K562 (cell line): ENCODE results near the gene PPAN. TPM values are rescaled to one million over a fixed set of nuclear protein-coding genes. Genes with fewer than 3 reads are reported as not detected.

Experiments used
- AFF1 ChIP-seq, 2 experiments: fragments of 450-650 bp; IDR thresholded peaks; 2 replicates each; pipeline ENCODE4 v1.6.1; 2018; ENCODE audit warnings: mild to moderate bottlenecking in 2 of 2, low read depth in 1 of 2; ENCODE audit not compliant: partially characterized antibody in 2 of 2
- CHD4 ChIP-seq: fragments of 200-600 bp; sonication (generic); IDR thresholded peaks from 3 replicates; pipeline ENCODE4 v1.6.1; 2012; ENCODE audit warnings: low read depth, mild to moderate bottlenecking, mixed read lengths, low read length, inconsistent platforms; ENCODE audit not compliant: insufficient read depth, insufficient replicate concordance, poor library complexity, severe bottlenecking
- FOXK2 ChIP-seq, 2 experiments: fragments of 450-650 bp; IDR thresholded peaks in 1 of 2; conservative IDR thresholded peaks in 1 of 2; 2 replicates each; pipeline ENCODE4 v1.6.1; 2016; ENCODE audit warnings: low read depth in 2 of 2, mild to moderate bottlenecking in 1 of 2
- FOXM1 ChIP-seq, 2 experiments: fragments of 450-650 bp in 1 of 2; sonication (generic) in 1 of 2; formaldehyde crosslinking in 1 of 2; IDR thresholded peaks; 2 replicates each; pipeline versions ENCODE4 v1.6.1 to v1.9.0; 2017 to 2022; ENCODE audit warnings: low read depth in 2 of 2, mild to moderate bottlenecking in 2 of 2, missing genetic modification reagents in 1 of 2, moderate library complexity in 1 of 2
- GTF2E2 ChIP-seq: fragments of 200-800 bp; sonication (Bioruptor generic); IDR thresholded peaks from 2 replicates; pipeline ENCODE4 v1.6.1; 2016; ENCODE audit warnings: missing genetic modification characterization, missing compliant biosample characterization
- HDAC3 ChIP-seq: fragments of 450-650 bp; IDR thresholded peaks from 2 replicates; pipeline ENCODE4 v1.6.1; 2018; ENCODE audit warnings: borderline replicate concordance, mild to moderate bottlenecking, moderate library complexity; ENCODE audit not compliant: partially characterized antibody
- NBN ChIP-seq: fragments of 450-650 bp; IDR thresholded peaks from 2 replicates; pipeline ENCODE4 v1.6.1; 2016; ENCODE audit warnings: low read depth, mild to moderate bottlenecking
- RCOR1 ChIP-seq, 2 experiments: IDR thresholded peaks; 2 replicates each; pipeline ENCODE4 v1.6.1; 2012; ENCODE audit warnings: low read depth in 2 of 2, low read length in 2 of 2, borderline replicate concordance in 1 of 2, improper control_type of control experiment in 1 of 2
- RREB1 ChIP-seq: fragments of 250-450 bp; sonication (Bioruptor Pico); IDR thresholded peaks from 2 replicates; pipeline ENCODE4 v1.4.0; 2020
- THAP7 ChIP-seq: fragments of 250-450 bp; sonication (Bioruptor Pico); IDR thresholded peaks from 2 replicates; pipeline ENCODE4 v1.5.0; 2021
- ZMIZ1 ChIP-seq, 2 experiments: fragments of 150-350 bp in 1 of 2; IDR thresholded peaks; 2 replicates each; pipeline ENCODE4 v1.6.1; 2012 to 2016; ENCODE audit warnings: low read depth in 2 of 2, low read length in 2 of 2, mild to moderate bottlenecking in 1 of 2, moderate library complexity in 1 of 2
- polyA plus RNA-seq, 8 experiments: library from polyadenylated mRNA; depleted of rRNA in 4 of 8; stranded (reverse) in 5 of 8; unstranded in 3 of 8; fragments of >200 nt; fragmentation: Nextera tagmentation in 2 of 8; fragmentation: Illumina TruSeq in 1 of 8; extraction: Ambion mirVana in 2 of 8; extraction: Trizol in 1 of 8; gene quantifications; 2 replicates each; pipeline versions ENCODE4 v1.2.1 to v1.2.3, GENCODE V29; 2011 to 2014; ENCODE audit warnings: inconsistent platforms in 1 of 8, missing spikeins in 1 of 8
- total RNA-seq, 7 experiments: library from RNA; depleted of rRNA in 6 of 7; stranded (reverse); fragments of >200 nt in 6 of 7; fragmentation: Illumina TruSeq in 2 of 7; extraction: Trizol in 2 of 7; gene quantifications; 2 replicates each; pipeline versions ENCODE4 v1.2.1 to v1.2.3, GENCODE V29; 2011 to 2021; ENCODE audit warnings: low replicate concordance in 1 of 7

Gene PPAN
- total and polyA plus RNA-seq, 9 of the 15 experiments (the other 6 are each of a cell fraction or from before 2014, with no cell fraction given): 2.2 to 129 (median 59.1) TPM

- TF ChIP-seq RREB1 (CRISPR knock-in tag) (no peak), ZMIZ1 (IDR thresholded peaks at IDR 0.05; ENCODE audit: low read depth in 2 of 2, low read length in 2 of 2) (no peak), CHD4 (no peak), RCOR1 (IDR thresholded peaks at IDR 0.05; ENCODE audit: borderline replicate concordance in 1 of 2, low read depth in 2 of 2, low read length in 2 of 2) (peak in 1 of 2 experiments; percentile 71; a peak in 2 of 4 replicates), GTF2E2 (tag) (no peak), FOXM1 (IDR thresholded peaks at IDR 0.05; ENCODE audit: low read depth) (no peak), FOXM1 (CRISPR knock-in tag; IDR thresholded peaks at IDR 0.05; ENCODE audit: low read depth) (no peak), AFF1 (IDR thresholded peaks at IDR 0.05; ENCODE audit: low read depth in 1 of 2, partially characterized antibody in 2 of 2) (peak in 1 of 2 experiments; percentile 94), THAP7 (CRISPR knock-in tag) (no peak), HDAC3 (no peak), FOXK2 (conservative IDR thresholded peaks at IDR 0.05 in 1 of 2, IDR thresholded peaks at IDR 0.05 in 1 of 2; ENCODE audit: low read depth in 2 of 2) (no peak), NBN (no peak)
These were observed 44.3 kb upstream of the PPAN start (continued) for GRCh38 chr19:10061717-10062310.
